ENCODE results near the gene ANKRD42.

Gene ANKRD42

GRCh38 chr11:83272627-83273026 lies 79.1 kb downstream of the ANKRD42 start:
- TF ChIP-seq, protein P1, sequence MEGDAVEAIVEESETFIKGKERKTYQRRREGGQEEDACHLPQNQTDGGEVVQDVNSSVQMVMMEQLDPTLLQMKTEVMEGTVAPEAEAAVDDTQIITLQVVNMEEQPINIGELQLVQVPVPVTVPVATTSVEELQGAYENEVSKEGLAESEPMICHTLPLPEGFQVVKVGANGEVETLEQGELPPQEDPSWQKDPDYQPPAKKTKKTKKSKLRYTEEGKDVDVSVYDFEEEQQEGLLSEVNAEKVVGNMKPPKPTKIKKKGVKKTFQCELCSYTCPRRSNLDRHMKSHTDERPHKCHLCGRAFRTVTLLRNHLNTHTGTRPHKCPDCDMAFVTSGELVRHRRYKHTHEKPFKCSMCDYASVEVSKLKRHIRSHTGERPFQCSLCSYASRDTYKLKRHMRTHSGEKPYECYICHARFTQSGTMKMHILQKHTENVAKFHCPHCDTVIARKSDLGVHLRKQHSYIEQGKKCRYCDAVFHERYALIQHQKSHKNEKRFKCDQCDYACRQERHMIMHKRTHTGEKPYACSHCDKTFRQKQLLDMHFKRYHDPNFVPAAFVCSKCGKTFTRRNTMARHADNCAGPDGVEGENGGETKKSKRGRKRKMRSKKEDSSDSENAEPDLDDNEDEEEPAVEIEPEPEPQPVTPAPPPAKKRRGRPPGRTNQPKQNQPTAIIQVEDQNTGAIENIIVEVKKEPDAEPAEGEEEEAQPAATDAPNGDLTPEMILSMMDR (IDR thresholded peaks at IDR 0.05; ENCODE audit: low read depth, low read length, missing control alignments), result no peak
- DNase-seq (ENCODE audit: extremely low read depth, low read depth), result no peak
- H3K4me3 ChIP-seq (replicated peaks; ENCODE audit: low read depth, low read length), result no peak overlapping the region

- no peak overlapping the region for H3K4me3 ChIP-seq (replicated peaks; ENCODE audit: low read depth, low read length)
- TF ChIP-seq, protein P1 (IDR thresholded peaks at IDR 0.05; ENCODE audit: low read depth, low read length, missing control alignments), result no peak
- DNase-seq (ENCODE audit: extremely low read depth, low read depth), result no peak
Observed at GRCh38 chr11:83275888-83276641, 82.6 kb downstream of the ANKRD42 start.

GRCh38 chr11:83278351-83278750 lies 84.8 kb downstream of the ANKRD42 start:
- no peak overlapping the region for H3K4me3 ChIP-seq (replicated peaks; ENCODE audit: low read depth, low read length)
- DNase-seq (ENCODE audit: extremely low read depth, low read depth), result no peak
- TF ChIP-seq, protein P1 (IDR thresholded peaks at IDR 0.05; ENCODE audit: low read depth, low read length, missing control alignments), result no peak

GRCh38 chr11:83280256-83280655 lies 86.7 kb downstream of the ANKRD42 start:
- H3K4me3 ChIP-seq (replicated peaks; ENCODE audit: low read depth, low read length), result no peak overlapping the region
- TF ChIP-seq, protein P1 (IDR thresholded peaks at IDR 0.05; ENCODE audit: low read depth, low read length, missing control alignments), result no peak
- no peak for DNase-seq (ENCODE audit: extremely low read depth, low read depth)

GRCh38 chr11:83282084-83282716 lies 88.7 kb downstream of the ANKRD42 start:
- no peak for DNase-seq (ENCODE audit: extremely low read depth, low read depth)
- TF ChIP-seq, protein P1 (IDR thresholded peaks at IDR 0.05; ENCODE audit: low read depth, low read length, missing control alignments), result no peak
- no peak overlapping the region for H3K4me3 ChIP-seq (replicated peaks; ENCODE audit: low read depth, low read length)

- TF ChIP-seq, protein P1 (IDR thresholded peaks at IDR 0.05; ENCODE audit: low read depth, low read length, missing control alignments), result no peak
- DNase-seq (ENCODE audit: extremely low read depth, low read depth), result no peak
- H3K4me3 ChIP-seq (replicated peaks; ENCODE audit: low read depth, low read length), result peak overlapping the region; percentile 71
Observed at GRCh38 chr11:83284501-83285150, 91.1 kb downstream of the ANKRD42 start.
